GM12865 (cell line): ENCODE measurements around the gene PNMA8A.
A peak's percentile ranks its signal among the peaks of the same experiment; 100 is the strongest.

Experiments
- DNase-seq: peaks from one replicate; pipeline ENCODE4 v3.0.0; 2010; ENCODE audit warnings: low read depth
- H3K4me3 ChIP-seq: 2 replicates; pipeline ENCODE4 v1.5.1; 2011; ENCODE audit warnings: mild to moderate bottlenecking, low read depth, low read length, control low read depth
- TF ChIP-seq, protein P1 (sequence below): IDR thresholded peaks from 2 replicates; pipeline ENCODE4 v1.5.1; 2011; ENCODE audit warnings: low read length, control low read depth, low read depth, inconsistent platforms; ENCODE audit not compliant: insufficient read depth; ENCODE audit errors: missing control alignments

PNMA8A gene

GRCh38 chr19:46481223-46481848 is 10.0 kb upstream of the PNMA8A start:
- TF ChIP-seq, protein P1, sequence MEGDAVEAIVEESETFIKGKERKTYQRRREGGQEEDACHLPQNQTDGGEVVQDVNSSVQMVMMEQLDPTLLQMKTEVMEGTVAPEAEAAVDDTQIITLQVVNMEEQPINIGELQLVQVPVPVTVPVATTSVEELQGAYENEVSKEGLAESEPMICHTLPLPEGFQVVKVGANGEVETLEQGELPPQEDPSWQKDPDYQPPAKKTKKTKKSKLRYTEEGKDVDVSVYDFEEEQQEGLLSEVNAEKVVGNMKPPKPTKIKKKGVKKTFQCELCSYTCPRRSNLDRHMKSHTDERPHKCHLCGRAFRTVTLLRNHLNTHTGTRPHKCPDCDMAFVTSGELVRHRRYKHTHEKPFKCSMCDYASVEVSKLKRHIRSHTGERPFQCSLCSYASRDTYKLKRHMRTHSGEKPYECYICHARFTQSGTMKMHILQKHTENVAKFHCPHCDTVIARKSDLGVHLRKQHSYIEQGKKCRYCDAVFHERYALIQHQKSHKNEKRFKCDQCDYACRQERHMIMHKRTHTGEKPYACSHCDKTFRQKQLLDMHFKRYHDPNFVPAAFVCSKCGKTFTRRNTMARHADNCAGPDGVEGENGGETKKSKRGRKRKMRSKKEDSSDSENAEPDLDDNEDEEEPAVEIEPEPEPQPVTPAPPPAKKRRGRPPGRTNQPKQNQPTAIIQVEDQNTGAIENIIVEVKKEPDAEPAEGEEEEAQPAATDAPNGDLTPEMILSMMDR, result no peak
- no peak for DNase-seq
- H3K4me3 ChIP-seq, result no peak overlapping the region

- DNase-seq, result no peak
- no peak overlapping the region for H3K4me3 ChIP-seq
- TF ChIP-seq, protein P1, result no peak
These were observed 9.1 kb upstream of the PNMA8A start for GRCh38 chr19:46480415-46480814.

DNA sequence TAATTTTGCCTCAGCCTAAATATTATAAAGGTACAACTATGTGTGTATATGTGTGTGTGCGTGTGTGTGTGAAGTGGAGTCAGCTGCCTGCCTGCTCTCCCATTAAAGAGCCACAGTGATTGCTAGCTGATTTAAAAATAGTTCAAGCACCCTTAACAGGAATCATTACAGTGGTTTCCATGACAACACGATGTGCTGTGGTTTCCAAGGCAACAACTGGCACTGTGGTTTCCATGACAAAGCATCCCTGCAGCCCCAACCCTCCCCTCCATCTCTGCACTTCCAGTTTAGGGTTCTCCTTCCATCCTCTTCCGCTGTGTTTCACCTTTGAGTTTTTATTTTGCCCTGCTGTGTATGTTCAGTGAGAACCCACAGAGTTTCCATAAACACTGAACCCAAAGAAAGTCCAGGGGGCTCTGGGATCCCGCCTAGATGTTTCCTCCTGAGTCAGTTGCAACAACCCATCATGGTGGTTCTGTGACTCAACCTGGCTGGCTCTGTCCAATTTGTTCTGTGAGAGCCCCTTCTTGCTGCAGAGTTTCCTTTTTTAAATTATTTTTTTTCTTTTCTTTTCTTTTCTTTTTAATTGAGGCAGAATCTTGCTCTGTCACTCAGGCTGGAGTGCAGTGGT is 7.1 kb upstream of the PNMA8A start:
- TF ChIP-seq, protein P1, result no peak
- H3K4me3 ChIP-seq, result no peak overlapping the region
- peak; percentile 38 for DNase-seq

GRCh38 chr19:46475986-46476385 is 4.6 kb upstream of the PNMA8A start:
- DNase-seq, result no peak
- TF ChIP-seq, protein P1, result no peak
- no peak overlapping the region for H3K4me3 ChIP-seq

DNA sequence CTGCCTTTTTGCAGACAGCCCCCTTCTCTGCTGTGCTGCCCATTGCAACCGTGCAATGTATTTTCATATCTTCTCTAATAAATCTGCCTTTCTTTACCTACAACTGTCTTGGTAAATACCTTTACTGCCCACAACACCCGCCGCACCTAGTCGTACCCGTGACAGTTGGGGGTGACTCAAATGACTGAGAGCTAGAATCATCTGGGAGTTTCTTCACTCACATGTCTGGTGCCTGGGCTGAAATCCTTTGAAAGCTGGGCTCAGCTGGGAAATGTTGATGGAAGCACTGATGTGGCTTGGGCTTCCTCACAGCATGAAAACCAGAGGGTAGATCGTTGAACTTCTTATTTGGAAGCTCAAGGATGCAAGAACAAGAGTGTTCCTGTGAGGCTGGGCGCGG is 2.8 kb upstream of the PNMA8A start:
- H3K4me3 ChIP-seq, result no peak overlapping the region
- TF ChIP-seq, protein P1, result no peak
- DNase-seq, result no peak

GRCh38 chr19:46472592-46472991 is 1.2 kb upstream of the PNMA8A start:
- no peak overlapping the region for H3K4me3 ChIP-seq
- TF ChIP-seq, protein P1, result no peak
- DNase-seq, result no peak

DNA sequence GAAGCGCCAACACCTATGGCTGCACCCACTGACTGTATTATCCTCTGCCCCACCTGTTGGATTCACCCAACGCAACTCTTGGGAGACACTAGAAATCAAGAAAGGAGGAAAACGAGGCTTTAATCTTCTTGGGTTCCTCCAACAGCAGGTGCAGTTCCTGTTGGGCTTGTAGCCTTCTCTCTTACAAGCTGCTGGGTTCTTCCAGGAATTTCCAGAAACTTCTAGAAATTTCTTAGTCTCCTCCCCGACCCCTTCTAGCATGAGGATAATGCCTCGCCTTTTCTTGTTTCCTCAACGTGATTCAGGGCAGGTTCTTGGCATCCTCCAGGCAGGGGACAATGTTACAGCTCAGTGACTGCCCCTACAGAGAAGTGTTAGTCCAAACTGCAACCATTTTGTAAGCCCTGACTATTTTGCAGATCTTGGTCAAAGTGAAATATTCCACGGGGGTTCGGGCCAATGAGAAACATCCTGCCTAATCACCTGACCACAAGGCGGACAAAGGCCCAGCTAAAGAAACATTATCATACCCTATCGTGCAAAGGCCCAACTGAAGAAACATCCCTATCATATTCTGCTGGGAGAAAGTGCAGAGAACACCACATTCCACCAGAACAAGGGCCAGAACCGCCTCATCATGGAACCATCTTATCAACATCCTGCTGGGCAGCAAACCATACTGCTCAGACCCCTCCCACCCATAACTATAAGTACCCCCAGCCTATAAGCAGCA is 614 bp upstream of the PNMA8A start:
- DNase-seq, result no peak
- TF ChIP-seq, protein P1, result no peak
- H3K4me3 ChIP-seq, result no peak overlapping the region
